NK-92 treated with Interleukin-12 subunit alpha and Interleukin-12 subunit beta, amount 100 ng/mL, for 24 hours (cell line): ENCODE measurements around the gene C1QC.

ENCODE experiments used
- DNase-seq: peaks from one replicate; lab custom pipeline; 2025; lab: John Stamatoyannopoulos, UW

Gene C1QC

GRCh38 chr1:22643381-22643780 is at the start of gene C1QC:
Gene C1QC, plus strand, starts transcription at chr1:22643633. Its CDS starts 391 bp downstream, at chr1:22644024.
- no peak for DNase-seq

- DNase-seq, result no peak
Measured at GRCh38 chr1:22594396-22594795, 49.0 kb upstream of the C1QC start.

GRCh38 chr1:22595108-22595507 is 48.3 kb upstream of the C1QC start:
- DNase-seq, result no peak

- DNase-seq, result no peak
Measured at GRCh38 chr1:22597301-22597965, 46.0 kb upstream of the C1QC start.

DNA sequence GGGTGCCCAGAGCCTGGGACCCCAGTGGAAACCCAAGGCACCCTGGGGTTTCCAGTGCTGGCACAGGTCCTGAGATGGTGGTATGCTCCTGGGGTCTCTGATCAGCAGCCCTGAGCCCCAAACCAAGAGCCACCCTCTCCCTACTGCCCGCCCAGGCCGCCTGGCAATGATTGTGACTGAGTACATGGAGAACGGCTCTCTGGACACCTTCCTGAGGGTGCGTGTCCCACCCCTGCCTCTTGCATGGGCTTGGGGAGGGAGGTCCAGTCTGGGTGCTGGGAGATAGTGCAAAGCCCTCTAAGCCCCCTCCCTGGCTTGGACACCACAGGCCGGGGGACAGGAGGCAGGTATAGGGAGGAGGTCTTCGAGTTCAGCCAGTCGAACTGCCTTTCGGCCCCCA is 45.4 kb upstream of the C1QC start:
- no peak for DNase-seq

GRCh38 chr1:22598736-22599135 is 44.7 kb upstream of the C1QC start:
- no peak for DNase-seq

- DNase-seq, result no peak
Measured at GRCh38 chr1:22600071-22600816, 43.2 kb upstream of the C1QC start.

DNA sequence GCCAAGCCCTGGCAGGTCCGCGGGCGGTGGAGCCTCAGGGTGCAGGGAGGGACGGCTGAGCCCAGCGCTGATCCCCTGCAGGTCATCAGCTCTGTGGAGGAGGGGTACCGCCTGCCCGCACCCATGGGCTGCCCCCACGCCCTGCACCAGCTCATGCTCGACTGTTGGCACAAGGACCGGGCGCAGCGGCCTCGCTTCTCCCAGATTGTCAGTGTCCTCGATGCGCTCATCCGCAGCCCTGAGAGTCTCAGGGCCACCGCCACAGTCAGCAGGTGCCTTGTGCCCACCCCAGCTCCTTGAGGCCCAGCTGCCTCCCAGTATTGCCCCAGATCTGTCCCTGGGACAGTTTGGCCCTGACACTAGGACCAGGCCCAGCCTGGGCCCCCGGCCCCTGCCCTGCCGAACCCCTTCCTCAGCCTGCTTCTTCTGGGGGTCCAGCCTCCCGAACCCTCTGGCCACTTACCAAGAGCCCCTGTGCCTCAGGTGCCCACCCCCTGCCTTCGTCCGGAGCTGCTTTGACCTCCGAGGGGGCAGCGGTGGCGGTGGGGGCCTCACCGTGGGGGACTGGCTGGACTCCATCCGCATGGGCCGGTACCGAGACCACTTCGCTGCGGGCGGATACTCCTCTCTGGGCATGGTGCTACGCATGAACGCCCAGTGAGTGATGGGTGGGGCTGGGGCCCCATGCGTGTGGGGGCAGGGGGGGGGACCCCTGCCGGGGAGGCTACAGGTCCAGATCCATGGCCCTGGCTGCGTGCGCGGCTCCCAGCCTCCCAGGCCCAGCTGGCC is 42.4 kb upstream of the C1QC start:
- no peak for DNase-seq

- no peak for DNase-seq
Measured at GRCh38 chr1:22601610-22602009, 41.8 kb upstream of the C1QC start.

DNA sequence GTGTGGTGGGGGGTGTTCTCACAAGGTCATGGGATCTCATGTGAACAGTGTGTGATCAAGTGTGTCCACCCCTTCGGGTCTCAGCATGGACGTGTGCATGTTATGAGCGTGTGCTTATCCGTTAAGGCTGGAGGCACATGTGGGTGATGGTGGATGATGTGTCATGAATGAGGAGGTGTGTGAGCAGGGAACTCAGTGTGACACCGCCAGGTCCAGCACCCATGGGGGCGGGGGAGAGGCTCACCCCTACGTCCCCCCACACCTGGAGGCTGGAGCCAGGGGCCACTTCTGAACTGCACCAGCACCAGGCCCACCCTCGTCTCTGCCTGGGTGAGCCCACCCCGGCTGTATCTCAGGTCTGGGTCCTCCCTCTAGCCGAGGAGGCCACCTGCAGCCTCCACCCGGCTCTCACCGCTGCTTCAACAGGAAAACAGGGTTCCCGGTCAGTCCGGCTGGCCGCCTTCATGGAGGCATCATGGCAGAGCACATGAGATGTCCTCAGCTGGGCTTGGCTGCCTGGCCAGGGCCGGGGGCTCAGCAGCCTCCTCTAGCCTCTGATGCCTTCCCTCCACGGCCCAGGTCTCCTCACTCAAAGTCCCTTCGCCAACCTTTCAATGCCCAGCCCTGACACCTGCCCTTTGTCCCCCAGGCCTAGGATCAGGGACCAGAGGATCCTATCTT is 41.2 kb upstream of the C1QC start:
- no peak for DNase-seq

GRCh38 chr1:22606161-22606560 is 37.3 kb upstream of the C1QC start:
- no peak for DNase-seq

DNA sequence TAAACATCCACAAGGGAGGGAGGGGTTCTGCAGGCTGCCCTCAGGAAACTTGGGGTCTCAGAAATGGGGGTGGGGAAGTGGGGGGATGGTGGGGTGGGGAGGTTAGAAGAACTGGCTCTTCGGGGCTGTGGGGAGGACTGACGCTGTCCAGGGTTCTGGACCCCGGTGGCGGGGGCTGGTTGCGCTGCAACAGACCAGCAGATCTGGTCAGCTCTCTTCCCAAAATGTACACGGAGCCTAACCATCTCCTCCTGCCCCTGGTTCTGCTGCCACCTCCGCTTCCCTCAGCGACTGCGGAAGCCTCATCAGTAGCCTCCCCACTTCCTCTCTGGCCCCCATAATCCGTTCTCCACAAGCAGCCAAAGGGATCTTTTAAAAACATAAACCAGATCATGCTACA is 36.3 kb upstream of the C1QC start:
- no peak for DNase-seq

DNA sequence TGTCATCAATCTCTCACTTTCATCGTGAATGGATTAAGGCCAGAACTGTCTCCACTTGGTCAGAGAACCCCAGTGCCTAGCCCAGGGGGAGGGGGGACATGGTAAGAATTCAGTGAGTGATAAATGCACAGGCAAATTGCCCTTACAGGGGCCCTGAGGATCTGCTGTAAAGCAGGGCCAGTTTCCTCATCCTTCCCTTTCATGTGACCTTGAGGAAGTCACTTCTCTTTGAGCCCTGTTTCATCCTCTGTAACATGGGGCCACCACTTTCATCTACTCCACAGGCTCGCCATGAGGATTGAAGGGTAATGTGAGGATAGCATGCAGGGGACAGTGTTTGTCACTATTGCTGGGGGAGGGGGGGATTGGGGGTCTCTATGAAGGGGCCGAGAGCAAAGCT is 35.1 kb upstream of the C1QC start:
- no peak for DNase-seq

DNA sequence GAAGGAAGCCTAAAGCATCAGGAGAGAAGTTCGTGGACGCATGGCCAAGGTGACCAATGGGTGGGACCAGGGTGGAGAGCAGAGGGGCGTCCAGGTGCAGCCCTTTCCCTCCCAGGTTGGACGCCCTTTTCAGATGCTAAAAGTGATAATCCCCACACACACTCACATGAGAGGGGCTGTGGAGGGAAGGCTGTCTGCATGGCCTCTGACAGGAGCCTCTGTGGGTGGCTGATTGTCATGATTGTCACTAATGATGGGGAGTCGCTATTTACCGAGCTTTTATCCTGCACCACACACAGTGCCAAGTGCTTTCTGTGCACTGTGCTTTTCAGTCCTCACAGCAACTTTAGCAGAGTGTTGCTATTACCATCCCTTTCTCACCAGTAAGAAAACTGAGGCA is 34.1 kb upstream of the C1QC start:
- DNase-seq, result no peak

DNA sequence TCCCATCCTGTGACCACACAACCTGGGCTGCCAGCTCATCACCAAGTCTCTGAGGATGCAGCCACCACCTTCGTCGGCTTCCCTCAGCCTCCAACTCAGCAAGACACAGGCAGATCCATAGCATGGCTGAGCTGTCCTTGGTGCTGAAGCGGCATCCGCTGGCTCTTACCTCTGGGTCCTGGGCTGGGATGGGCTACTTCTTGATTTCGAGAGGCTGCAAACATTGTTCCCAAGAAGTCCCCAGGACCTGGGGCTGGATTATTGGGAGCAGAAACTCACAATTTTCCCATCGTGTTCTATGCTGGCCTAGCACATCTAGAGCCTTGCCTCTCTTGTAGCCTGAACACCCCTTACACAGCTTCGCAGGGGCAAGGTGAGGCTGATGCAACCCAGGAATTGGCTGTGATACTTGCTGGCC is 31.9 kb upstream of the C1QC start:
- DNase-seq, result no peak

DNA sequence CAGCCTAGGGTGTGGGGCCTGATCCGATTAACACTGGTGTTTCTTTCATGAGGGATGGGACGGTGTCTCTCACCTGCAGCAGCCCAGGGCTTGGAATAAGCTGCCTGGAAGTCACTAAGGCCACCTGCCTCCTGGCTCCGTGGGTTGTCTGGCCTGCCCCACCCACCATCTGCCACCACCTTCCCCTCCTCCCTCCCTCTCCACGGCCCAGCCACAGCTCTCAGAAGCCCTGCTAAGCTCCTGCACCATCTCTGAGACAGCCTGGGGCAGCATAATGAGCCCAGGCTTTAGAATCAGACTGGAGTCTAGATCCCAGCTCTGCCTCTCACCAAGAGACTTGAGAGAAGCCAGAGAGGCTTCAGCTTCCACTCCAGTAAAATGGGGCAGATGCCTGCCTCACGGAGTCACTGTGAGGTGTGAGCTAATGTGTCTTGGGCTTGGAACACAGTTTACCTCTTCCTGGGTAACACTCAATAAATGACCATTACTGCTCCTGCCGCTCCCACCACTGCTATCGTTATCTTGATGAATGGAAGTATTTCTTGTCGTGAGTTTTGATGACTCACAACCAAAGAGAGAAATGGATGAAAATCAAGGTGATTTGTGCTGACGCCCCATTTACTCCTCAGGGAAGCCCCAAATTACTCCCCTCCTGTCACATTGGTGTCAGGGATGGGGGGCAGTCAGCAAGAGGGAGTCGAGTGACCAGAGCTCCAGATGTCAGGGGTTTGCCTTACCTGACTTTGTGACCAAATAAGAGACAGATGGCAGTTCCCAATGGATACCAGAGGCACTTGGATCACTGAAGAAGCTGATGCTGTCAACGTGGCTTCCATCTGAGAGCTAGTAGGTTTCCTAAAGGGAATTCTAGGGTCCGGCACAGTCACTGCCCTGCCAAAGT is 30.5 kb upstream of the C1QC start:
- no peak for DNase-seq

DNA sequence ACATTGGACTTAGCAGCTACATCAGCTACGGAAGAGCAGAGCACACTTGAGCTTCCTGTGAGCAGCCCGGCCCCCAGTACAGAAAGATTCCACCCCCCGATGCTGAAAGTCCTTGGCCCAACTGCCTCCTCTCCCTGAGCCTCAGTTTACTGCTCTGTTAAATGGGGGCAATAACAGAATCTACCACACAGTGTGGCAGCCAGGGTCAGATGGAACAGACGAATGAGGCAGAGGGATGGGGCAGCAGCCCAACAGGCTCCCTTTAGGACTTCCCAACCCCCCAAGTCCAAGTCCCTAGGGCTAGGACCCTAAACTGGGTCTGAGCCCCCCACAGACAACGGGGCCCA is 29.9 kb upstream of the C1QC start:
- no peak for DNase-seq

- DNase-seq, result no peak
Measured at GRCh38 chr1:22613951-22614350, 29.5 kb upstream of the C1QC start.

DNA sequence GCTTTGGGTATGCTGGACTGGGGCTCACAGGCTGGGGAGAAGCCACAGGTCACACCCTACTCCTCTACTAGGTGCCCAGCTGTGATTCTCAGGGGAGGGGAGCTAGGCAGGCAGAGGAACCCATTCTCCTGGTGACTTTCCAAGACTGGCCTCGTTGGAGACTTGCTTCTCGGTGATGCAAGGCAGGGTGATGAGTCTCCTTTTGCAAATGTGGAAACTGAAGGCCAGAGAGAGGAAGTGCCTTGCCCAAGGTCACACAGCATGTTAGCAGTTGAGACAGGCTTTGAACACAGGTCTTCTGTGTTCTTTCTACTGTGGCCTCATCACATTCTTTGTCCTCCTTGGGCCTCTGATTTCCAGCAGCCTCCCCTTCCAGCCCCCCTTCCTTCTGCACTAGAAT is 27.5 kb upstream of the C1QC start:
- no peak for DNase-seq

DNA sequence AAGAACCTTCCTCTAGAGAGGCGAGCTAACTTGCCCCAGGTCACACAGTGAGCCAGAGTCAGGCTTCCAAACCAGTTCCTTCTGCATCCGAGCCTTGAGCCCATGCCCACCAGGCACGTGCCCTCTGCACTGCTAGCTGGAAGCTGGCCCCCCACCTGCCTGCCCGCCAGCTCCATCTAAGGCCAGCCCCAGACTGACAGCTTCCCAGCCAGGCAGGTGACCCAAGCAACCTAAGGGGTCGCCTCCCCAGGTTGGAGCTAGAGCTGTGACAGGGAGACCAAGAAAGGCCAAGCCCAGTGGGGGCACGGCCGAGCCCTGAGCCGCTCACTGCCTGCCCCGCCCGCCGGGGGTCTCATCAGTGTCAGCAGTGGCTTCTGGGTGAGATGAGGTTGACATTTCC is 26.9 kb upstream of the C1QC start:
- no peak for DNase-seq

- DNase-seq, result no peak
Measured at GRCh38 chr1:22618056-22618455, 25.4 kb upstream of the C1QC start.

GRCh38 chr1:22619252-22619651 is 24.2 kb upstream of the C1QC start:
- DNase-seq, result peak; percentile 63
